Kidney epithelial cell (primary cell): ENCODE results near the gene OBSCN. TPM values are rescaled to one million over a fixed set of nuclear protein-coding genes. Genes with fewer than 3 reads are reported as not detected.

Experiments used
- DNase-seq: peaks from one replicate; pipeline ENCODE4 v3.0.0-alpha.2; 2010; ENCODE audit warnings: low read depth
- H3K27me3 ChIP-seq: 2 replicates; pipeline ENCODE4 v1.6.0; 2011; ENCODE audit warnings: low read length; ENCODE audit not compliant: control insufficient read depth, insufficient read depth
- H3K36me3 ChIP-seq: 2 replicates; pipeline ENCODE4 v1.5.1; 2011; ENCODE audit warnings: low read length; ENCODE audit not compliant: control insufficient read depth, insufficient read depth
- H3K4me3 ChIP-seq: 2 replicates; pipeline ENCODE4 v1.5.1; 2011; ENCODE audit warnings: low read depth, mild to moderate bottlenecking, control low read depth, low read length
- CTCF ChIP-seq: IDR thresholded peaks from 2 replicates; pipeline ENCODE4 v1.5.1; 2011; ENCODE audit warnings: mild to moderate bottlenecking, moderate library complexity, low read length, control low read depth, inconsistent platforms; ENCODE audit not compliant: insufficient read depth, poor library complexity, severe bottlenecking
- total RNA-seq: library from RNA; depleted of rRNA; stranded (reverse); fragments of >200 nt; gene quantifications from 2 replicates; pipeline ENCODE4 v1.2.3, GENCODE V29; 2015

The OBSCN gene
- total RNA-seq, 1 donor from 2014 or later = 13.5 TPM

GRCh38 chr1:228286505-228287417 lies 78.9 kb downstream of the OBSCN start:
- no peak overlapping the region for H3K4me3 ChIP-seq
- H3K36me3 ChIP-seq = no peaks in the 10 kb centered on the region
- no peak for DNase-seq
- H3K27me3 ChIP-seq = no peaks in the 10 kb centered on the region
- TF ChIP-seq CTCF = no peak

- Histone ChIP-seq H3K27me3 (no peaks in the 10 kb centered on the region), H3K36me3 (no peaks in the 10 kb centered on the region), H3K4me3 (no peak overlapping the region)
- TF ChIP-seq CTCF = no peak
- DNase-seq = no peak
Measured at GRCh38 chr1:228287541-228288425, 79.9 kb downstream of the OBSCN start.

- no peak for DNase-seq
- no peak for TF ChIP-seq CTCF
- H3K27me3 ChIP-seq = no peaks in the 10 kb centered on the region
- no peak overlapping the region for H3K4me3 ChIP-seq
- no peaks in the 10 kb centered on the region for H3K36me3 ChIP-seq
Measured at GRCh38 chr1:228288536-228289238, 80.8 kb downstream of the OBSCN start.

DNA sequence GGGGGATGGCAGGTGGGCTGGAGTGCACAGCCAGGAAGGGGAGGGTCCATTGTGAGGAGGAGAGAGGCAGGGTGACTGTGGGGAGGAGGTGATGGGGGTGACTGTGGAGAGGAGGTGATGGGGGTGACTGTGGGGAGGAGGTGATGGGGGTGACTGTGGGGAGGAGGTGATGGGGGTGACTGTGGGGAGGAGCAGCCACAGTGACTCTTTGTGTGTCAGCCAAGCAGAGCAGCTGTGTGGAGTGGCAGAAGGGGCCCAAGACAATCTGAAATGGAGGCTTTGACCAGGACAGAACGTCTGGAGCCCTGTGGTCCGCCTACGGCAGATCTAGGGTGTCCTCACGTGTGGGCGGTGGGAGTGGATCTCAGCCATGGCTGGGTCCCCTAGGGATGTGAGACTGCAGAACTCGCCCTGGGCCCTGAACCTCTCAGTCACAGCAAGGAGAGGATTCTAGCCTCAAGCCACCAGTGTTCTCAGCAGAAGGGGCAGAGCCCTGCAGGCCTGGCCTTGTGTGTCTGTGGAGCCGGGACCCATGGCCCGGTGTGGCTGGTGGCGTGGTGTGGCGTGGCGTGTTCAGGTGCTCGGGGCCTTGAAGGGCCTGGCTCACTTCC lies 81.5 kb downstream of the OBSCN start:
- TF ChIP-seq CTCF = no peak
- DNase-seq = no peak
- no peaks in the 10 kb centered on the region for H3K27me3 ChIP-seq
- no peaks in the 10 kb centered on the region for H3K36me3 ChIP-seq
- no peak overlapping the region for H3K4me3 ChIP-seq
